IMR-90 (cell line): ENCODE measurements around the gene LRP3. TPM values are rescaled to one million over a fixed set of nuclear protein-coding genes. Genes with fewer than 3 reads are reported as not detected.

ENCODE experiments used
- ATAC-seq: fragments of 200-7000 bp; cut with Tn5 transposase; 2 replicates; pipeline ENCODE4 v1.9.1; 2020; ENCODE audit warnings: low read depth, mild to moderate bottlenecking, moderate library complexity
- BruUV-seq: library from RNA; stranded (reverse); fragments of 400-500 nt; replicated peaks from 2 replicates; lab custom pipeline; 2021; lab: Mats Ljungman, UMichigan
- CTCF ChIA-PET: fragments of 300-600 bp; formaldehyde crosslinking; extraction: SDS; loops from one replicate; lab custom pipeline; 2021; ENCODE audit warnings: antibody characterized with exemption; lab: Yijun Ruan, JAX
- POLR2A ChIA-PET: fragments of 300-600 bp; sonication (Branson Sonifier 250); formaldehyde crosslinking; loops from one replicate; lab custom pipeline; 2022; ENCODE audit warnings: antibody characterized with exemption; ENCODE audit not compliant: unreplicated experiment; lab: Charles Lee
- DNase-seq: peaks from one replicate; pipeline ENCODE4 v3.0.0; 2013
- H2AFZ ChIP-seq: replicated peaks from 2 replicates; pipeline ENCODE3; 2013; ENCODE audit warnings: low read length, mild to moderate bottlenecking; ENCODE audit not compliant: poor library complexity
- H2AK5ac ChIP-seq: 2 replicates; pipeline ENCODE4 v1.6.1; 2013; ENCODE audit warnings: low read depth, low read length, inconsistent platforms
- H2AK9ac ChIP-seq: replicated peaks from 2 replicates; pipeline ENCODE3; 2013; ENCODE audit warnings: mild to moderate bottlenecking, low read depth, low read length, moderate library complexity; ENCODE audit not compliant: poor library complexity
- H2BK120ac ChIP-seq: 2 replicates; pipeline ENCODE4 v1.6.1; 2013; ENCODE audit warnings: low read depth, low read length, inconsistent platforms
- H2BK15ac ChIP-seq: 3 replicates; pipeline ENCODE4 v1.6.1; 2013; ENCODE audit warnings: low read depth, low read length, inconsistent platforms
- H2BK20ac ChIP-seq: 2 replicates; pipeline ENCODE4 v1.6.1; 2013; ENCODE audit warnings: low read depth, mild to moderate bottlenecking, inconsistent platforms, low read length, moderate library complexity
- H2BK5ac ChIP-seq: 2 replicates; pipeline ENCODE4 v1.6.1; 2013; ENCODE audit warnings: mild to moderate bottlenecking, low read depth, low read length, inconsistent platforms; ENCODE audit not compliant: poor library complexity, severe bottlenecking
- H3K14ac ChIP-seq: replicated peaks from 2 replicates; pipeline ENCODE4 v1.6.1; 2013; ENCODE audit warnings: low read depth, low read length, inconsistent platforms
- H3K18ac ChIP-seq: 2 replicates; pipeline ENCODE4 v1.6.1; 2013; ENCODE audit warnings: low read depth, low read length, control low read depth
- H3K23ac ChIP-seq: 2 replicates; pipeline ENCODE4 v1.6.1; 2013; ENCODE audit warnings: low read depth, low read length, inconsistent platforms
- H3K27ac ChIP-seq: 2 replicates; pipeline ENCODE4 v1.5.1; 2013; ENCODE audit warnings: mild to moderate bottlenecking, control low read depth, low read length; ENCODE audit not compliant: insufficient read depth
- H3K27me3 ChIP-seq: 2 replicates; pipeline ENCODE4 v1.6.1; 2013; ENCODE audit warnings: low read length; ENCODE audit not compliant: control insufficient read depth, insufficient read depth
- H3K36me3 ChIP-seq: 2 replicates; pipeline ENCODE4 v1.6.1; 2013; ENCODE audit warnings: low read length, mixed read lengths; ENCODE audit not compliant: control insufficient read depth, insufficient read depth
- H3K4ac ChIP-seq: 2 replicates; pipeline ENCODE4 v1.6.1; 2013; ENCODE audit warnings: low read depth, low read length, inconsistent platforms
- H3K4me1 ChIP-seq: 2 replicates; pipeline ENCODE4 v1.6.1; 2013; ENCODE audit warnings: low read length, mixed read lengths; ENCODE audit not compliant: control insufficient read depth, insufficient read depth
- H3K4me2 ChIP-seq: 2 replicates; pipeline ENCODE4 v1.6.1; 2013; ENCODE audit warnings: low read depth, mild to moderate bottlenecking, control low read depth, low read length, moderate library complexity
- H3K4me3 ChIP-seq: 2 replicates; pipeline ENCODE4 v1.5.1; 2013; ENCODE audit warnings: low read depth, mild to moderate bottlenecking, control low read depth, low read length, moderate library complexity; ENCODE audit not compliant: insufficient read depth
- H3K56ac ChIP-seq: 2 replicates; pipeline ENCODE4 v1.6.1; 2013; ENCODE audit warnings: low read length, inconsistent platforms; ENCODE audit not compliant: insufficient read depth; ENCODE audit errors: extremely low read depth
- H3K79me1 ChIP-seq, 2 experiments: 2 replicates each; pipeline ENCODE4 v1.6.1; 2013; ENCODE audit warnings: low read length in 2 of 2, inconsistent platforms in 1 of 2, low read depth in 1 of 2
- H3K9ac ChIP-seq: 2 replicates; pipeline ENCODE4 v1.6.1; 2013; ENCODE audit warnings: low read depth, low read length, control low read depth
- H3K9me1 ChIP-seq: 2 replicates; pipeline ENCODE4 v1.6.1; 2013; ENCODE audit warnings: low read length, inconsistent platforms; ENCODE audit not compliant: insufficient read depth
- H3K9me3 ChIP-seq: 2 replicates; pipeline ENCODE4 v1.6.1; 2013; ENCODE audit warnings: low read length; ENCODE audit not compliant: control insufficient read depth, insufficient read depth
- H4K20me1 ChIP-seq: 2 replicates; pipeline ENCODE4 v1.6.1; 2013; ENCODE audit warnings: low read length, inconsistent platforms; ENCODE audit not compliant: insufficient read depth
- H4K5ac ChIP-seq: 2 replicates; pipeline ENCODE4 v1.6.1; 2013; ENCODE audit warnings: mild to moderate bottlenecking, low read depth, low read length, control low read depth
- H4K8ac ChIP-seq, 2 experiments: 2 replicates each; pipeline ENCODE4 v1.6.1; 2013; ENCODE audit warnings: low read depth in 2 of 2, low read length in 2 of 2, control low read depth in 1 of 2, inconsistent platforms in 1 of 2
- H4K91ac ChIP-seq: 2 replicates; pipeline ENCODE4 v1.6.1; 2013; ENCODE audit warnings: low read depth, low read length, inconsistent platforms; ENCODE audit not compliant: insufficient read depth
- ELK1 ChIP-seq: fragments of 150-350 bp; IDR thresholded peaks from 2 replicates; pipeline ENCODE4 v1.6.1; 2016; ENCODE audit warnings: low read depth, mild to moderate bottlenecking, low read length, moderate library complexity, borderline replicate concordance
- FOS ChIP-seq: fragments of 150-350 bp; IDR thresholded peaks from 2 replicates; pipeline ENCODE4 v1.6.1; 2016; ENCODE audit warnings: low read depth, low read length
- RAD21 ChIP-seq: IDR thresholded peaks from 2 replicates; pipeline ENCODE4 v1.6.1; 2012; ENCODE audit warnings: low read length, improper control_type of control experiment
- WGBS, 2 experiments: methylation state at CpG; one replicate each; pipeline versions ENCODE4 v1.1.5 to v1.1.7; 2013; ENCODE audit warnings: missing lambda C conversion rate in 2 of 2; ENCODE audit not compliant: insufficient read length in 1 of 2; ENCODE audit errors: extremely low coverage in 2 of 2; 5-methylcytosine and 5-hydroxymethylcytosine counted together
- dilution Hi-C: fragments of 300-500 bp; cut with HindIII; formaldehyde crosslinking; loops from one replicate; pipeline ENCODE4 v1.14.3; 2018; ENCODE audit warnings: low sequenced_read_pairs; ENCODE audit not compliant: unreplicated experiment
- in situ Hi-C: fragments of 300-500 bp; cut with MboI; formaldehyde crosslinking; loops from 3 replicates; pipeline ENCODE4 v1.14.3; 2019; ENCODE audit warnings: low sequenced_read_pairs, inconsistent platforms, mixed read lengths
- intact Hi-C: fragments of 100-400 bp; cut with micrococcal nuclease; formaldehyde crosslinking; loops from 2 replicates; pipeline ENCODE4 v1.10.0; 2022
- polyA plus RNA-seq, 3 experiments: library from polyadenylated mRNA; depleted of rRNA; stranded (reverse); fragments of >200 nt; gene quantifications; 2 replicates each; pipeline ENCODE4 v1.2.3, GENCODE V29; 2012; ENCODE audit warnings: low replicate concordance in 1 of 3
- total RNA-seq: library from RNA; depleted of rRNA; stranded (reverse); fragments of >200 nt; gene quantifications from 2 replicates; pipeline ENCODE4 v1.2.3, GENCODE V29; 2012

The LRP3 gene
- total and polyA plus RNA-seq, 2 of the 4 experiments (the other 2 are of a cell fraction), result 8.4 to 20.2 TPM

GRCh38 chr19:33220735-33221134 is 26.6 kb downstream of the LRP3 start:
- H2AK9ac ChIP-seq, result no peak overlapping the region
- H3K9me3 ChIP-seq, result no peaks in the 10 kb centered on the region; the same call in 1 of the 2 replicates
- H2BK20ac ChIP-seq, result no peak overlapping the region
- H3K4ac ChIP-seq, result no peak overlapping the region
- no peaks in the 10 kb centered on the region for H3K36me3 ChIP-seq
- in situ Hi-C loops, result no loop called here
- no peaks in the 10 kb centered on the region for H3K79me1 ChIP-seq
- H2BK120ac ChIP-seq, result no peak overlapping the region
- dilution Hi-C loops, result no loop called here
- ATAC-seq (no peak), DNase-seq (no peak)
- H4K20me1 ChIP-seq, result no peaks in the 10 kb centered on the region; the same call in 1 of the 2 replicates
- no peak overlapping the region for H3K18ac ChIP-seq
- H3K14ac ChIP-seq, result no peak overlapping the region
- H3K9ac ChIP-seq, result no peak overlapping the region
- H3K4me3 ChIP-seq, result no peak overlapping the region
- H4K91ac ChIP-seq, result no peak overlapping the region
- H4K8ac ChIP-seq, result no peak overlapping the region
- H3K4me2 ChIP-seq, result no peak overlapping the region
- WGBS, 2 experiments, result 41% methylated on average over 4 of the region's 9 CpGs; no CpG with 5 or more reads in 1 of the 2 experiments
- H2BK5ac ChIP-seq, result no peak overlapping the region
- POLR2A ChIA-PET, result no interaction called here
- H2AK5ac ChIP-seq, result no peak overlapping the region
- H3K23ac ChIP-seq, result no peak overlapping the region
- TF ChIP-seq FOS (no peak), RAD21 (no peak), ELK1 (no peak)
- H3K56ac ChIP-seq, result no peak overlapping the region
- H3K27me3 ChIP-seq, result peaks cover 50% of the 10 kb centered on the region
- intact Hi-C loops, result no loop called here
- H2AFZ ChIP-seq, result peak overlapping the region; percentile 32
- no peaks in the 10 kb centered on the region for H3K9me1 ChIP-seq
- H4K5ac ChIP-seq, result no peak overlapping the region
- H3K27ac ChIP-seq, result no peak overlapping the region
- CTCF ChIA-PET, result no interaction called here
- BruUV-seq, result no TSS peak
- no peak overlapping the region for H2BK15ac ChIP-seq
- no peaks in the 10 kb centered on the region for H3K4me1 ChIP-seq
